HL-60 (cell line): ENCODE data around the gene AMTN.
"Not testable (repeated sequence)": the region's sequence is repeated elsewhere in the genome, so short reads cannot be mapped to it uniquely, and the experiment has no call there.

Source experiments
- DNase-seq, 2 experiments: peaks; one replicate each; pipeline ENCODE4 v3.0.0-alpha.2; 2010 to 2020; ENCODE audit warnings: low read depth in 1 of 2, low spot score in 1 of 2
- H3K27ac ChIP-seq: fragments of 250-450 bp; sonication (Bioruptor Pico); replicated peaks from 2 replicates; pipeline ENCODE4 v1.5.1; 2020; ENCODE audit warnings: mild to moderate bottlenecking, moderate library complexity
- H3K27me3 ChIP-seq: fragments of 250-450 bp; sonication (Bioruptor Pico); 2 replicates; pipeline ENCODE4 v1.5.1; 2021; ENCODE audit warnings: mild to moderate bottlenecking, moderate library complexity; ENCODE audit not compliant: insufficient read depth, poor library complexity, severe bottlenecking
- H3K4me3 ChIP-seq: replicated peaks from 2 replicates; pipeline ENCODE4 v1.5.1; 2011; ENCODE audit warnings: mild to moderate bottlenecking, control low read depth, low read length; ENCODE audit not compliant: insufficient read depth
- GABPA ChIP-seq: IDR thresholded peaks from 2 replicates; pipeline ENCODE4 v1.6.1; 2012; ENCODE audit warnings: low read depth
- POLR2AphosphoS5 ChIP-seq: IDR thresholded peaks from 2 replicates; pipeline ENCODE4 v1.6.1; 2012; ENCODE audit warnings: low read depth
- SPI1 ChIP-seq: IDR thresholded peaks from 2 replicates; pipeline ENCODE4 v1.6.1; 2012; ENCODE audit warnings: low read depth, mild to moderate bottlenecking, borderline replicate concordance
- TF ChIP-seq, protein P1 (sequence below): IDR thresholded peaks from 2 replicates; pipeline ENCODE4 v1.6.1; 2012; ENCODE audit warnings: low read depth; ENCODE audit not compliant: insufficient replicate concordance
- TF ChIP-seq, protein P2 (sequence below): IDR thresholded peaks from one replicate; pipeline ENCODE4 v1.5.1; 2011; ENCODE audit warnings: low read length, control low read depth, inconsistent platforms; ENCODE audit not compliant: insufficient read depth

AMTN gene

DNA sequence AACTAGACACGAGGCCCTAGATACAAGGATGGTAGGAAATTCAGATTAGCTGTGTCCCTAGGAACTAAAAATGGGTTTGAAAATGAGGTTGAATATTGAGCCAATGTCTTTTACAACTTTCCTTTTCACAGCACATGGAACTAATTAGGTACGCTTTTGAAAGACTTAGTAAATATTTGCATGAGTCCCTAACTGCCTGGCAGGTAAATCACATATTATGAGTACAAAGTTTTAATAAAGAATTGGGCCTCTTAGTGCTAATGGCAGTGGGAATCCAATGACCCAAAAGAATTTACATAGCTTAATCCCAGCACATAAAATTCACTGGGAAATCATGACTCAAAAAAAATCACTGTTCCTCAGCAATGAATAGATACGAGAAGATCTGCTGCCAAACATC is 29.6 kb upstream of the AMTN start:
- no peak for DNase-seq
- TF ChIP-seq POLR2AphosphoS5 (no peak), SPI1 (no peak), GABPA (no peak)
- TF ChIP-seq, protein P1, sequence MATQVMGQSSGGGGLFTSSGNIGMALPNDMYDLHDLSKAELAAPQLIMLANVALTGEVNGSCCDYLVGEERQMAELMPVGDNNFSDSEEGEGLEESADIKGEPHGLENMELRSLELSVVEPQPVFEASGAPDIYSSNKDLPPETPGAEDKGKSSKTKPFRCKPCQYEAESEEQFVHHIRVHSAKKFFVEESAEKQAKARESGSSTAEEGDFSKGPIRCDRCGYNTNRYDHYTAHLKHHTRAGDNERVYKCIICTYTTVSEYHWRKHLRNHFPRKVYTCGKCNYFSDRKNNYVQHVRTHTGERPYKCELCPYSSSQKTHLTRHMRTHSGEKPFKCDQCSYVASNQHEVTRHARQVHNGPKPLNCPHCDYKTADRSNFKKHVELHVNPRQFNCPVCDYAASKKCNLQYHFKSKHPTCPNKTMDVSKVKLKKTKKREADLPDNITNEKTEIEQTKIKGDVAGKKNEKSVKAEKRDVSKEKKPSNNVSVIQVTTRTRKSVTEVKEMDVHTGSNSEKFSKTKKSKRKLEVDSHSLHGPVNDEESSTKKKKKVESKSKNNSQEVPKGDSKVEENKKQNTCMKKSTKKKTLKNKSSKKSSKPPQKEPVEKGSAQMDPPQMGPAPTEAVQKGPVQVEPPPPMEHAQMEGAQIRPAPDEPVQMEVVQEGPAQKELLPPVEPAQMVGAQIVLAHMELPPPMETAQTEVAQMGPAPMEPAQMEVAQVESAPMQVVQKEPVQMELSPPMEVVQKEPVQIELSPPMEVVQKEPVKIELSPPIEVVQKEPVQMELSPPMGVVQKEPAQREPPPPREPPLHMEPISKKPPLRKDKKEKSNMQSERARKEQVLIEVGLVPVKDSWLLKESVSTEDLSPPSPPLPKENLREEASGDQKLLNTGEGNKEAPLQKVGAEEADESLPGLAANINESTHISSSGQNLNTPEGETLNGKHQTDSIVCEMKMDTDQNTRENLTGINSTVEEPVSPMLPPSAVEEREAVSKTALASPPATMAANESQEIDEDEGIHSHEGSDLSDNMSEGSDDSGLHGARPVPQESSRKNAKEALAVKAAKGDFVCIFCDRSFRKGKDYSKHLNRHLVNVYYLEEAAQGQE = no peak
- TF ChIP-seq, protein P2, sequence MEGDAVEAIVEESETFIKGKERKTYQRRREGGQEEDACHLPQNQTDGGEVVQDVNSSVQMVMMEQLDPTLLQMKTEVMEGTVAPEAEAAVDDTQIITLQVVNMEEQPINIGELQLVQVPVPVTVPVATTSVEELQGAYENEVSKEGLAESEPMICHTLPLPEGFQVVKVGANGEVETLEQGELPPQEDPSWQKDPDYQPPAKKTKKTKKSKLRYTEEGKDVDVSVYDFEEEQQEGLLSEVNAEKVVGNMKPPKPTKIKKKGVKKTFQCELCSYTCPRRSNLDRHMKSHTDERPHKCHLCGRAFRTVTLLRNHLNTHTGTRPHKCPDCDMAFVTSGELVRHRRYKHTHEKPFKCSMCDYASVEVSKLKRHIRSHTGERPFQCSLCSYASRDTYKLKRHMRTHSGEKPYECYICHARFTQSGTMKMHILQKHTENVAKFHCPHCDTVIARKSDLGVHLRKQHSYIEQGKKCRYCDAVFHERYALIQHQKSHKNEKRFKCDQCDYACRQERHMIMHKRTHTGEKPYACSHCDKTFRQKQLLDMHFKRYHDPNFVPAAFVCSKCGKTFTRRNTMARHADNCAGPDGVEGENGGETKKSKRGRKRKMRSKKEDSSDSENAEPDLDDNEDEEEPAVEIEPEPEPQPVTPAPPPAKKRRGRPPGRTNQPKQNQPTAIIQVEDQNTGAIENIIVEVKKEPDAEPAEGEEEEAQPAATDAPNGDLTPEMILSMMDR = no peak
- H3K27me3 ChIP-seq = no peaks in the 10 kb centered on the region

DNA sequence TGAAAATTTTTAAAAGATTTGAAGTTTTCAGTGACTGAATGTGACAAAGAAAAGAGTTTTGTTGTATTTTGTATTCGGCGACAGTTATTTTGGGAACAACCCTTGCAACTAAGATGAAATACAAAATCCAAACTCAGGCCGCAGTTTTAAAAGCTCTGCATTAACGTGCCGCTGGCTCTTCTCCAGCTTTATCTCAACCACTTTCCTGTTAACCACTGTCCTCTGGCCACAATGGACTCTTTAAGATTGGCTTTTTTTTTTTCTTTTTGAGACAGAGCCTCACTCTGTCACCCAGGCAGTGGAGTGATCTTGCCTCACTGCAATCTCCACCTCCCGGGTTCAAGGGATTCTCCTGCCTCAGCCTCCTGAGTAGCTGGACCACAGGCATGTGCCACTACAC is 22.1 kb upstream of the AMTN start:
- TF ChIP-seq, protein P2 = no peak
- TF ChIP-seq GABPA (no peak), SPI1 (no peak), POLR2AphosphoS5 (no peak)
- TF ChIP-seq, protein P1 = no peak
- no peaks in the 10 kb centered on the region for H3K27me3 ChIP-seq
- no peak overlapping the region for H3K27ac ChIP-seq
- no peak for DNase-seq
- H3K4me3 ChIP-seq = no peak overlapping the region

More for the DNA sequence above, 29.6 kb upstream of the AMTN start:
- Histone ChIP-seq H3K27ac (no peak overlapping the region), H3K4me3 (no peak overlapping the region)

DNA sequence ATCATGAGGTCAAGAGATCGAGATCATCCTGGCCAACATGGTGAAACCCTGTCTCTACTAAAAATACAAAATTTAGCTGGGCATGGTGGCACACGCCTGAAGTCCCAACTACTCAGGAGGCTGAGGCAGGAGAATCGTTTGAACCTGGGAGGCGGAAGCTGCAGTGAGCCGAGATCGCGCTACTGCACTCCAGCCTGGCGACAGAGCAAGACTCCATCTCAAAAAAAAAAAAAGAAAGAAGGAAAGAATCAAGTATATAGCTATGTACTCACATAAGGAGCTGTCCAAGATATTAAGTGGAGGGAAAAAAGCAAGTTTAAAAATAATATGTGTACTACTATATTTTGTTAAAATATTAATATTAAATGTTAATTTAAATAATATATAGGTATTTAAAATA is 16.5 kb upstream of the AMTN start:
- H3K27me3 ChIP-seq, H3K4me3 ChIP-seq, H3K27ac ChIP-seq, DNase-seq: not testable (repeated sequence)
- TF ChIP-seq, protein P1 = peak; percentile 85

DNA sequence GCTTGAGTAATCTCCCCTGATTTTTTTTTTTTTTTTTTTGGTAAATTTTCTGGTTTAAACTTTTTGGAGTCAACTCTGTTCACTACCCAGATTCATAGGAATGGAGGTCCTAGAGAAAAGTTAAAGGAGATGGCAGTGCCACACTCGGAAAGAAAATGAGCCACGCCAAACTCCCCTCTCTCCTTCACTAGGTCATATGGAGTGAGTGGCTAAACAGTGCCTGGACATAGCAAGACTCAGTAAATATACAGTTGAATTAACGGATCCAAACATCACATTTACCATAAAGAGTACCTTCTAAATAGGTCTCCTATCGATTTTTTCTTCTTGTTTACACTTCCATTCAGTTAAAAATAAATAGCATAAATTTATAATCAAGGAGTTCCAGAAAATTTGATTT is 13.6 kb upstream of the AMTN start:
- Histone ChIP-seq H3K27ac (no peak overlapping the region), H3K27me3 (no peaks in the 10 kb centered on the region), H3K4me3 (no peak overlapping the region)
- DNase-seq = no peak
- TF ChIP-seq POLR2AphosphoS5 = no peak
- no peak for TF ChIP-seq GABPA
- TF ChIP-seq SPI1 = no peak
- TF ChIP-seq, protein P2 = no peak
- TF ChIP-seq, protein P1 = no peak
